ENCODE data around the gene FARS2.

FARS2 gene

DNA sequence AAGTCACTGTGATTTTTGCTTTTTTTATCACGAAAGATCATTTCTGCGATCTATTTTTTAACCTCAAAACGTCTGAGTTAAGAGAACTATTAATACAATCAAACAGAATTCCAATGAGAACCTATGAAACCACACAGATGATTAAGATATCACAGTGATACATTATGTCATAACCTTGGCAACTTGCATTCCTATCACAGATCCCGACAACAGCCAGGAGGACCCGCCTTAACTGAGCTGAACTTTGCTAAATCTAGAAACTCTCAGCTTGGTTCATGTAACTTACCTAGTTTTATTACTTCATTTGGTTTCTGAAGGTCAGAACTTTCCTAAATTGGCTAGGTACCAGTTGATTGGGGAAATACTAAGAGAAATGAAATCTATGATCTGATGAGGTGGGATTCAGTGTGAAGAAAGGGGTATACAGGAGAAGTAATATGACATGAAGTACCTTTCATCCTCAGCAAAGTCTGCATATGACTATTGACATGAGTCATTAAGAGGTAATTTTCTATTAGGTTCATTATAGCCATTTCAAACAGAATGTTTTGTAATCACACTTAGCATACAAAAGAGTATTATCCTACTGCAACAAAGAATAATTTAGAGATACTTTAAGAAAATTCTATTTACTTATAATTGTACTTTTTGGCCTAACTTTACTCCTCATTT, 11.7 kb upstream of the FARS2 start:
- DNase-seq (ENCODE audit: low read depth, low spot score) = no peak

DNA sequence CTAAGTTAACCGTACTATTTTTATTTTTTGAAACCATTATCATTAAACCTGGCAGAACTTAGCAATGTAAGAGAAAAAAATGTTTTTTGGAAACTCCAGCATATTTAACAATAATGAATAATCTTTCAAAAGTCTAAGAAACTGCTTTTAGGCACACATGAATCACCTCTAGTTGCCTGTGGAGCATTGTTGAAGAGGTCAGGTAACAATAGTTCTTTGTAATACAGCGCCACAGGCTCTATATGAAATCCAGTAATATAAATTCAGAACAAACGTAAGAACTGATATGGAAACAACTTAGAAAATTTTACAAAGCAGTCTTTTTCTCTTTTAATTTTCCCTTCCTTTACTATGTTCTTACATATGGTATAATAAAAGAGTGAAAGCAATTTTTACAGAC, 10.9 kb upstream of the FARS2 start:
- no peak for DNase-seq (ENCODE audit: low read depth, low spot score)

GRCh38 chr6:5250911-5251310, 10.4 kb upstream of the FARS2 start:
- no peak for DNase-seq (ENCODE audit: low read depth, low spot score)

DNA sequence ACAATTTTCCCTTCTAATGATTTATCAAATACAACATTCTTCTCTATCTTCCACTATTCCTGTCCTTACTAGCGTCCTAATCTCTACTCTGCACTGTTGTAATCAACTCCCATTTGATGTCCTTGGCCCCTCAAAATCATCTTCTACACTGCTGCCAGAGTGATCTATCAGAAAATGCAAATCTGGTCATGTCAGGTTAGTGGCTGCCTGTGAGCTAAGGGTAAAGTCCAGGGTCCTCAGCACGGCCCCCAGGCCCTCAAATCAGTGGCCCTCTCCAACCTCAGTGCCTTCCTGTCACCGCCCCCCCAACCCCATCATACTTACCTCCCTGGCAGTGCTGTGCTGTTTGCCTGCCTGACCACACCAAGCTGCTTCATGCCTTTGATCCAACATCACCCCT, 4.4 kb upstream of the FARS2 start:
- no peak for DNase-seq (ENCODE audit: low read depth, low spot score)

DNA sequence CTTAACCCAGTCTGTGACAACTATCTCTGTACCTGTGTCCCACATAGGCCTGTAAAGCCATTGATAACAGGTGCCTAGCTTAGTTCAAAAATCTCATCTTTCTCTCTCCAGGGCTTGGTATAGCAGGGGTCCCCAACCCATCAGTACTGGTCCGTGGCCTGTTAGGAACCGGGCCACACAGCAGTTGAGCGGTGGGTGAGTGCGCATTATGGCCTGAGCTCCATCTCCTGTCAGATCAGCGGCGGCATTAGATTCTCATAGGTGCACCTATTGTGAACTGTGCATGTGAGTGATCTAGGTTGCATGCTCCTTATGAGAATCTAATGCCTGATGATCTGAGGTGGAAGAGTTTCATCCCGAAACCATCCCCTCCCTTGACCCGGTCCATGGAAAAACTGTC, 3.9 kb upstream of the FARS2 start:
- DNase-seq (ENCODE audit: low read depth, low spot score) = no peak

DNA sequence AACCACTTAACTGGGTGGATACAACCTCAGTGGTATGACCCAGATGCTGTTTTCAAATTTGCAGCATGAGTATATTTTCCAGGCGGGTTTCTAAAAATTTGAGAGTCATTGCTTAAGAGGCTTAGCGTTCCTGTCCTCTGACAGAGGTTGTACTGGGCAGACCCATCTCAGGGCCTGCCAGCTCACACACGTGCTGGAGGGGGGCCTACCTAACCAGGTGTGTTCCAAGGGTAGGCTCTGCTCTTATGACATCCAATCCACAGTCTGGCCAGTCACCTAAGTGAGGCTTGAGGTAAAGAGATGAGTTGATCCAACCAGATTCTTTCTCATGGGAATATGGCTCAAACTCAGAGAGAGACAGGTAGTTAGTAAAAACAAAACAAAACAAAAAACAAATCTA, 1.9 kb upstream of the FARS2 start:
- no peak for DNase-seq (ENCODE audit: low read depth, low spot score)

- no peak for DNase-seq (ENCODE audit: low read depth, low spot score)
Observed at GRCh38 chr6:5260111-5260620, 1.1 kb upstream of the FARS2 start.

GRCh38 chr6:5261545-5262109, 314 bp downstream of the FARS2 start:
- DNase-seq (ENCODE audit: low read depth, low spot score) = no peak

DNA sequence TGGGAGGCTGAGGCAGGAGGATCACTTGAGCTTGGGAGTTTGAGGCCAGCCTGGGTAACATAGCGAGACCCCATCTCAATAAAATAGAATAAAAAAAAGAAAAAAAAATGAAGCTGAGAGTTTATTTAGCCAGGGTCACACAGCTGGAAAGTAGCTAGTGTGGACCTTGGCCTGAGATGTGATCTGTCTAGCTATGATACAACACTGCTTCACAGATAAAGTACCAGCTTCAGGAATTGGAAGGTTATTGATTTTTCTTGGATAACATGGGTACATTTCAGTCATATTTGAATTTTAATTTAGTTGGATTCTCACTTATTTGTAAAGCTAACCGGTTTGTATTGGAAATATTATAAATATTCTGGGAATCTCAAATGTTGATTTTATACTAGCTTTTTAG, 5.1 kb downstream of the FARS2 start:
- DNase-seq (ENCODE audit: low read depth, low spot score) = no peak

GRCh38 chr6:5270093-5270680, 8.9 kb downstream of the FARS2 start:
- no peak for DNase-seq (ENCODE audit: low read depth, low spot score)

- DNase-seq (ENCODE audit: low read depth, low spot score) = no peak
Observed at GRCh38 chr6:5271926-5272325, 10.6 kb downstream of the FARS2 start.

DNA sequence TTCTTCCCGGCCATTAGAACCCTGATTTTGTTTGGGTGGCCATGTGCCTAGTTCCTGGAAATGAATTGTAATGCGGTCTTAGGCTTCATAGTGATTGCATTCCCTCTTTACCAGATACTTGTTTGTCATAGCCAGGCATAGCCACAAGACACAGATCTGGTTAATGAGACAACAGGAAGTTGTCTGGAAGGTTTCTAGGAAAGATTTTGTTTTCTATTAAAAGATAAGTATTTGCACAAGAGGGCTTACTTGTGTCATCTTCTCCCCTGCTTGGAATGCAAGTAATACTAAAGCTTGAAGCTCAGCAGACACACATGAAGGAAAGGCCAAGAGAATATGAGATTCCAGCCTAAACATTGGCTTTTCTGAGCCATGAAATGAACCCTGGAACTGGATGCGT, 12.9 kb downstream of the FARS2 start:
- DNase-seq (ENCODE audit: low read depth, low spot score) = no peak

DNA sequence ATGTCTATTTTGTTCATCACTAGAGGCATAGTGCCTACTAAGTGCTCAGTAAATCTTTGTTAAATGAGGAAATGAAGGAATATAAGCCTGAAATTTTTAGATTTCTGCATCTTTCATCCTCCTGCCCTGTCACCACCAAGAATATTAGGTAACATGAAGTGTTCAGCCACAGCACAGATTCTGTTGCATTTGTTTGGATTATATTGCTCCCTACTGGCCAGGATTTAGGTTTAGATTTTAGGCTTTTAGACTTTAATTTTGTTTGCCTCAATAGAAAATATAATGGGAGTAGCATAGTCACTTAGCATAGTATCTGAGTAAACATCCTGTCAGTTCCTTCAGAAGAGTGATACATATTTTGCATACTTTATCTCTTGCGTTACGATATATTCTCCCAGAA, 14.2 kb downstream of the FARS2 start:
- no peak for DNase-seq (ENCODE audit: low read depth, low spot score)

DNA sequence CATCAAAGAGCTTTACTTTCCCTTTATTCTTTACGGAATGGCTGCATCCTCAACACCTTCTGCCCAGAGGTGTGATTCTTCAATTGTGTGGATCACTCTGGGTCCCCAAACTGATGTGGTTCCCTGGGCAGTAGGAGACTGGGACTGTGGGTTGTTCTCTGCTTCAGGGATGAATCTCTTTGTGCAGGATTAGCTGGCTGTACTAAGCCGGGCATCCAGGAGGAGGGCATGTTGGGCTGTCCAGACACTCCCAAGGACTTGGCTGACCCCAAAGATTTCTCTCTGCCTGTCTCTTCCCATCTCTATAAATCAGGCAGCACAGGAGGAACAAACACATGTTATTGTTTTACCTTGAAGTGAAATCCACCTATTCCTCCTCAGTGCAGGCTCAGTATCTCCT, 15.3 kb downstream of the FARS2 start:
- no peak for DNase-seq (ENCODE audit: low read depth, low spot score)

GRCh38 chr6:5277589-5277988, 16.3 kb downstream of the FARS2 start:
- DNase-seq (ENCODE audit: low read depth, low spot score) = no peak

GRCh38 chr6:5278047-5278446, 16.7 kb downstream of the FARS2 start:
- no peak for DNase-seq (ENCODE audit: low read depth, low spot score)

- no peak for DNase-seq (ENCODE audit: low read depth, low spot score)
Observed at GRCh38 chr6:5278565-5279120, 17.3 kb downstream of the FARS2 start.

DNA sequence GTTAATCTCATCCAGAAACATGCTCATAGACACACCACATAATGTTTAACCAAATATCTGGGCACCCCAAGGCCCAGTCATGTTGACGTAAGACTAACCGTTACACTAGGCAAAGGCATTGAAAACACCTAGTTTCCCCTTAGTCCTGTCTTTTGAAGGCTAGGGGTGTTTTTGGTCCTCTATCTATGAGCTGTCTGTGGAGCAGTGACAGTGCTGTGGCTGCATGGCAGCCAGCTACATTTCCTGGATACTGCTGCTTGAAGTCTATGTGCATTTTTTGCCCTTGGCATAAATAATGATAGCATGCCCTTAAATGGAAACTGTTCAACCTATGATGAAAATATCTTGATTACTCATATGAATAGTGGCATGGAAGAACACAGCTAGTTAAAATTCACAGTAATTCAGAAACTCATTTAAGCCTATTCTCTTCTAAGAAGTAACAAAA, 18.6 kb downstream of the FARS2 start:
- DNase-seq (ENCODE audit: low read depth, low spot score) = no peak

DNA sequence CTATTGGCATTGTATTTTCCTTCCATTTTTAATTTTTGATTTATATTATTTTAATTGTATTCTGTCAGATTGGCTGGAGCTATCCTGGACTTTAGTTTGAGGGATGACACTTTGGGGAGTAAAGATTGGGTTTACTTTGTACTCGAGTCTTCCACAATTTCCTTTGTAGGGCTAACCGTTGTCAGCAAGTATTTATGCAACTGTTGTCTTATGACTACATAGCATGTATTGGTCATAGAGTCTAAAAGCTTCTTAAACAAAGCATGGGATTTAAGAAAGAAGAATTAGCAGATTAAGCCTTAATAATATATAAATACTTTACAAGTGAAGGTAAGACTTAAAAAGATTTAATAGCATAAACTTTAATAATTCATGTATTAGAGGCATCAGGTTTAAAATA, 19.6 kb downstream of the FARS2 start:
- DNase-seq (ENCODE audit: low read depth, low spot score) = no peak

GRCh38 chr6:5282191-5282623, 20.9 kb downstream of the FARS2 start:
- DNase-seq (ENCODE audit: low read depth, low spot score) = no peak

GRCh38 chr6:5285081-5285480, 23.8 kb downstream of the FARS2 start:
- no peak for DNase-seq (ENCODE audit: low read depth, low spot score)

DNA sequence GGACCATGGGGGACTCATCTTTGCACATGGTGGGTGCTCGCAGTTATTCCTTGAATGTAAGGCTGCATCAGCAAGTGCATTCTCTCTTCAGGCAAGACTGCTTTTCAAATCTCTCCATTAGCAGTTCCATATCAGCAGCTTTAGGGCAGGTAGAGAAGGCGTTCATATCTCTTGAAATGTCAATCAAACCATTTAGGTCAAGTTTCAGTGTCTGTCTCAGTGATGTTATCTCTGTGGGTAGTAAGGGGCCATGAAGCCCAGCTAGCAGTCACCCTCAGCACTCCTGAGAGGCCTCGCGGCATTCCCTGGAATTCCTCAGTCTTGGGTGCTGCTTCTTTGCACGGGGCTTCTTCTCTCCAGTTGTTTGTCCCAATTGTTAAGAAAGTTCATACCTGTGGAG, 24.2 kb downstream of the FARS2 start:
- no peak for DNase-seq (ENCODE audit: low read depth, low spot score)

- no peak for DNase-seq (ENCODE audit: low read depth, low spot score)
Observed at GRCh38 chr6:5286780-5287179, 25.5 kb downstream of the FARS2 start.

Measured in smooth muscle cell of the brain vasculature (primary cell).